CD14-positive monocyte (primary cell): Measurements from ENCODE around the gene RHBG. TPM values are rescaled to one million over a fixed set of nuclear protein-coding genes. Genes with fewer than 3 reads are reported as not detected.

Experiments
- DNase-seq, 3 donors: peaks; one replicate each; pipeline ENCODE4 v3.0.0-alpha.2; 2011 to 2022
- H2AFZ ChIP-seq: 2 replicates; pipeline ENCODE4 v1.6.0; 2012; ENCODE audit warnings: mild to moderate bottlenecking, low read depth, low read length, inconsistent platforms; ENCODE audit not compliant: insufficient read depth, poor library complexity, severe bottlenecking
- H3K27ac ChIP-seq, 2 donors: 1 replicate in 1 of 2; 2 replicates in 1 of 2; pipeline ENCODE4 v1.5.1; 2012 to 2013; ENCODE audit warnings: low read length in 2 of 2, control low read depth in 1 of 2, inconsistent platforms in 1 of 2, low read depth in 1 of 2, mild to moderate bottlenecking in 1 of 2
- H3K27me3 ChIP-seq, 2 donors: one replicate each; pipeline versions ENCODE4 v1.6.0 to v1.6.1; 2011 to 2013; ENCODE audit warnings: low read length in 2 of 2; ENCODE audit not compliant: control insufficient read depth in 2 of 2, insufficient read depth in 2 of 2
- H3K36me3 ChIP-seq, 2 donors: replicated peaks in 1 of 2; 1 replicate in 1 of 2; 2 replicates in 1 of 2; pipeline versions ENCODE4 v1.5.1 to v1.6.1; 2012 to 2013; ENCODE audit warnings: low read length in 2 of 2, control low read depth in 1 of 2, inconsistent platforms in 1 of 2, mild to moderate bottlenecking in 1 of 2; ENCODE audit not compliant: insufficient read depth in 2 of 2, control insufficient read depth in 1 of 2
- H3K4me1 ChIP-seq, 2 donors: 1 replicate in 1 of 2; 2 replicates in 1 of 2; pipeline versions ENCODE4 v1.5.1 to v1.6.1; 2012 to 2013; ENCODE audit warnings: low read length in 2 of 2, control low read depth in 1 of 2, inconsistent platforms in 1 of 2, mild to moderate bottlenecking in 1 of 2, moderate library complexity in 1 of 2; ENCODE audit not compliant: insufficient read depth in 2 of 2, control insufficient read depth in 1 of 2
- H3K4me2 ChIP-seq: replicated peaks from 2 replicates; pipeline ENCODE3; 2012; ENCODE audit warnings: low read length, moderate library complexity, mild to moderate bottlenecking; ENCODE audit not compliant: poor library complexity, severe bottlenecking; ENCODE audit errors: extremely low read depth
- H3K4me3 ChIP-seq, 3 experiments: fragments of 200-600 bp in 1 of 3; sonication (generic) in 1 of 3; replicated peaks in 1 of 3; 1 replicate in 2 of 3; 2 replicates in 1 of 3; pipeline ENCODE4 v1.5.1; 2011 to 2013; ENCODE audit warnings: low read length in 3 of 3, mild to moderate bottlenecking in 3 of 3, control low read depth in 2 of 3, low read depth in 2 of 3, inconsistent platforms in 1 of 3, moderate library complexity in 1 of 3
- H3K79me2 ChIP-seq: 2 replicates; pipeline ENCODE4 v1.6.0; 2012; ENCODE audit warnings: mild to moderate bottlenecking, control low read depth, inconsistent platforms, low read length, moderate library complexity; ENCODE audit not compliant: insufficient read depth
- H3K9ac ChIP-seq: 2 replicates; pipeline ENCODE4 v1.6.0; 2017; ENCODE audit warnings: low read length, mild to moderate bottlenecking; ENCODE audit not compliant: insufficient read depth, poor library complexity, severe bottlenecking
- H3K9me3 ChIP-seq, 2 donors: replicated peaks in 1 of 2; 1 replicate in 1 of 2; 2 replicates in 1 of 2; pipeline versions ENCODE4 v1.5.1 to v1.6.1; 2012 to 2013; ENCODE audit warnings: low read length in 2 of 2, control low read depth in 1 of 2; ENCODE audit not compliant: control insufficient read depth in 1 of 2, insufficient read depth in 1 of 2
- H4K20me1 ChIP-seq: 2 replicates; pipeline ENCODE4 v1.6.0; 2012; ENCODE audit warnings: mild to moderate bottlenecking, low read length, control low read depth, moderate library complexity; ENCODE audit not compliant: insufficient read depth
- H3K27ac Mint-ChIP-seq, 7 donors: one replicate each; pipeline ENCODE4 v1.8.0; 2020; ENCODE audit warnings: mild to moderate bottlenecking in 7 of 7, mixed read lengths in 7 of 7, moderate library complexity in 6 of 7, inconsistent platforms in 2 of 7
- H3K27me3 Mint-ChIP-seq, 3 donors: one replicate each; pipeline ENCODE4 v1.8.0; 2021 to 2022; ENCODE audit warnings: low read depth in 3 of 3, mild to moderate bottlenecking in 3 of 3, mixed read lengths in 3 of 3, moderate library complexity in 3 of 3, inconsistent platforms in 1 of 3
- H3K36me3 Mint-ChIP-seq, 2 donors: one replicate each; pipeline ENCODE4 v1.8.0; 2020; ENCODE audit warnings: mixed read lengths in 2 of 2, inconsistent platforms in 1 of 2, mild to moderate bottlenecking in 1 of 2
- H3K4me1 Mint-ChIP-seq: one replicate; pipeline ENCODE4 v1.8.0; 2020; ENCODE audit warnings: mild to moderate bottlenecking, mixed read lengths
- H3K4me3 Mint-ChIP-seq, 2 donors: one replicate each; pipeline ENCODE4 v1.8.0; 2020; ENCODE audit warnings: mild to moderate bottlenecking in 2 of 2, mixed read lengths in 2 of 2, moderate library complexity in 1 of 2
- H3K9me3 Mint-ChIP-seq, 7 donors: one replicate each; pipeline ENCODE4 v1.8.0; 2020 to 2022; ENCODE audit warnings: mixed read lengths in 7 of 7, mild to moderate bottlenecking in 6 of 7, moderate library complexity in 6 of 7, inconsistent platforms in 2 of 7
- WGBS: methylation state at CpG from one replicate; pipeline ENCODE4 v1.1.5; 2013; ENCODE audit warnings: missing lambda C conversion rate; ENCODE audit not compliant: insufficient coverage; 5-methylcytosine and 5-hydroxymethylcytosine counted together
- intact Hi-C, 2 donors: fragments of 100-400 bp; cut with micrococcal nuclease; formaldehyde crosslinking; loops; one replicate each; pipeline versions ENCODE4 v1.15.0 to v1.15.1; 2023
- polyA plus RNA-seq, 3 donors: library from polyadenylated mRNA; depleted of rRNA in 1 of 3; unstranded in 2 of 3; stranded (reverse) in 1 of 3; fragments of 300-500 nt in 2 of 3; fragments of >200 nt in 1 of 3; fragmentation: Illumina TruSeq in 2 of 3; gene quantifications; 1 replicate in 2 of 3; 2 replicates in 1 of 3; pipeline ENCODE4 v1.2.3, GENCODE V29; 2012 to 2021
- TF ChIP-seq, protein P1 (sequence below): fragments of 200-600 bp; IDR thresholded peaks from one replicate; pipeline ENCODE4 v1.8.0; 2022; ENCODE audit warnings: antibody characterized with exemption, mild to moderate bottlenecking

Gene RHBG
- polyA plus RNA-seq, 3 donors = 0.08 TPM; not detected in 2

DNA sequence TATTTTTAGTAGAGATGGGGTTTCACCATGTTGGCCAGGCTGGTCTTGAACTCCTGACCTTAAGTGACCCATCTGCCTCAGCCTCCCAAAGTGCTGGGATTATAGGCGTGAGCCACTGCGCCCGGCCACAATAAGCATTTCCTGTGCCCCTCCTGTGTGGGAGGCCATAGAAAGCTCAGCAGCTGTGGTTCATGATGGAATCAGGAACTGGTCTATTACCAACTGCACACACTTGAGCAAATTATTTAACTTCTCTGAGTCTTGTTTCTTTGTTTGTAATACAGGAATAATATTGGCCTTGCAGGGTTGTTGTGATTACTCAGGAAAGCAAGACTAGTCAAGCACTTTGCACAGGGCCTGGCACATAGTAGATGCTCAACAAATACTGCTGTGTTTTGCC lies 15.0 kb downstream of the RHBG start:
- TF ChIP-seq, protein P1, sequence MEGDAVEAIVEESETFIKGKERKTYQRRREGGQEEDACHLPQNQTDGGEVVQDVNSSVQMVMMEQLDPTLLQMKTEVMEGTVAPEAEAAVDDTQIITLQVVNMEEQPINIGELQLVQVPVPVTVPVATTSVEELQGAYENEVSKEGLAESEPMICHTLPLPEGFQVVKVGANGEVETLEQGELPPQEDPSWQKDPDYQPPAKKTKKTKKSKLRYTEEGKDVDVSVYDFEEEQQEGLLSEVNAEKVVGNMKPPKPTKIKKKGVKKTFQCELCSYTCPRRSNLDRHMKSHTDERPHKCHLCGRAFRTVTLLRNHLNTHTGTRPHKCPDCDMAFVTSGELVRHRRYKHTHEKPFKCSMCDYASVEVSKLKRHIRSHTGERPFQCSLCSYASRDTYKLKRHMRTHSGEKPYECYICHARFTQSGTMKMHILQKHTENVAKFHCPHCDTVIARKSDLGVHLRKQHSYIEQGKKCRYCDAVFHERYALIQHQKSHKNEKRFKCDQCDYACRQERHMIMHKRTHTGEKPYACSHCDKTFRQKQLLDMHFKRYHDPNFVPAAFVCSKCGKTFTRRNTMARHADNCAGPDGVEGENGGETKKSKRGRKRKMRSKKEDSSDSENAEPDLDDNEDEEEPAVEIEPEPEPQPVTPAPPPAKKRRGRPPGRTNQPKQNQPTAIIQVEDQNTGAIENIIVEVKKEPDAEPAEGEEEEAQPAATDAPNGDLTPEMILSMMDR = no peak
- Mint-ChIP-seq H3K36me3 (no peaks in the 10 kb centered on the region), H3K4me1 (peaks cover 16% of the 10 kb centered on the region), H3K27ac (no peak overlapping the region), H3K9me3 (peaks cover 0 to 5% (median 1%) of the 10 kb centered on the region in 7 donors), H3K27me3 (peaks cover 32 to 37% (median 34%) of the 10 kb centered on the region in 3 donors), H3K4me3 (no peak overlapping the region)
- Histone ChIP-seq H3K27me3 (peaks cover 19 to 29% of the 10 kb centered on the region in 2 donors), H3K36me3 (no peaks in the 10 kb centered on the region), H4K20me1 (no peaks in the 10 kb centered on the region), H2AFZ (no peak overlapping the region), H3K4me3 (no peak overlapping the region), H3K4me1 (peaks cover 13 to 17% of the 10 kb centered on the region in 2 donors), H3K9me3 (peaks cover 0 to 5% of the 10 kb centered on the region in 2 donors), H3K4me2 (no peak overlapping the region), H3K9ac (no peak overlapping the region), H3K79me2 (no peaks in the 10 kb centered on the region), H3K27ac (no peak overlapping the region)
- WGBS = 0% methylated on average over 1 of the region's 3 CpGs
- no peak for DNase-seq
- intact Hi-C loops = loop anchor here in 1 of 2 donors (2.0 to 10.0 kb wide), 2 partner anchors 61 to 221 kb away; partner anchors contain the start of gene GPATCH4

DNA sequence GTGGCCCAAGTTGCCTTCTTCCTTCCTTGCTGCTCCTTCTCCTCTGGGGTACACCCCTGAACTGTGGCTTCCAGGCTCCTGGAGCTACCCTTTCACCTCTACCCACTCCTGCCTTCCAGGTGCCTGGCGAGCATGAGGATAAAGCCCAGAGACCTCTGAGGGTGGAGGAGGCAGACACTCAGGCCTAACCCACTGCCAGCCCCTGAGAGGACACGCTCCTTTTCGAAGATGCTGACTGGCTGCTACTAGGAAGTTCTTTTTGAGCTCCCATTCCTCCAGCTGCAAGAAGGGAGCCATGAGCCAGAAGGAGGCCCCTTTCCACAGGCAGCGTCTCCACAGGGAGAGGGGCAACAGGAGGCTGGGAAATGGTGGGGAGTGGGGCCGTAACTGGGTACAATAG lies 15.6 kb downstream of the RHBG start:
- Histone ChIP-seq H3K27me3 (peaks cover 24 to 35% of the 10 kb centered on the region in 2 donors), H3K4me3 (no peak overlapping the region), H4K20me1 (no peaks in the 10 kb centered on the region), H3K9me3 (peaks cover 0 to 5% of the 10 kb centered on the region in 2 donors), H3K36me3 (no peaks in the 10 kb centered on the region), H3K4me1 (peaks cover 13 to 17% of the 10 kb centered on the region in 2 donors), H3K79me2 (no peaks in the 10 kb centered on the region), H3K27ac (no peak overlapping the region), H3K9ac (no peak overlapping the region), H3K4me2 (no peak overlapping the region), H2AFZ (no peak overlapping the region)
- peaks cover 39 to 44% (median 40%) of the 10 kb centered on the region in 3 donors for H3K27me3 Mint-ChIP-seq
- peaks cover 16% of the 10 kb centered on the region for H3K4me1 Mint-ChIP-seq
- H3K27ac Mint-ChIP-seq = no peak overlapping the region
- H3K36me3 Mint-ChIP-seq = no peaks in the 10 kb centered on the region
- H3K9me3 Mint-ChIP-seq = peaks cover 0 to 5% (median 2%) of the 10 kb centered on the region in 7 donors
- H3K4me3 Mint-ChIP-seq = no peak overlapping the region
- TF ChIP-seq, protein P1 = no peak
- no peak for DNase-seq
- intact Hi-C loops = loop anchor here (1.0 to 10.0 kb wide), 4 partner anchors 60 to 223 kb away; partner anchors contain the start of gene GPATCH4 (in 1 of the 2)
- 83% methylated on average over 2 of the region's 5 CpGs for WGBS
